Measurements from ENCODE around the gene KISS1R.

The KISS1R gene

DNA sequence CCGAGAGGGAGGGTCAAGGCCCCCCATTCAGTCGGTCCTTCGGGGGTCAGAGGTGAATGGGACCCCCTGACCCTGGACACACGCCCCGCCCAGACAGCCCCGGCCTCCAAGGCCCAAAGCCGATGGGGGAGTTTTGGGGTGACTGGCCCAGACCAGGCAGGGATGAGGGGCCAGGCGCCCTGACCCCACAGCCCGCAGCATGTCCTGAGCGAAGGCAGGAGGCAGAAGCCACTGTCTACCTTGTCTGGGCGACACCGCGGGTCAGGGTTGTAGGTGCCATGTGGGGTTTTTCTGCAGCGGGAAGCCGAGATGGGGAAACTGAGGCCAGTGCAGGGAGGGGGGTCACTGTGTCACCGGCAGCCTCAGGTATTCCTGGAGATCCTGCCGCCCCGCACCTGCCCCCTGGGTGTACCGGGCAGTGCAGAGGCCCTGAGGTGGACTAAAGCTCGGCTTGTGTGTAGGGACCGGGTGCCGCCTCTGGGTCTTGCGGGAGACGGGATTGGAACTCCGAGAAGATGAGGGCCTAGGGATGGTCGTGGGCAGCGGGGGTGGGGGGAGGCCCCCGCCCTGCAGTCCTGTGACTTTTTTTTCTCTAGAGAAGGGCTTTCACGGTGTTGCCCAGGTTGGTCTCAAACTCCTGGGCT is 17.2 kb downstream of the KISS1R start:
- Mint-ChIP-seq H3K4me3 (no peak overlapping the region), H3K27me3 (no peaks in the 10 kb centered on the region), H3K9me3 (no peaks in the 10 kb centered on the region), H3K27ac (no peak overlapping the region), H3K4me1 (peaks cover 21% of the 10 kb centered on the region), H3K36me3 (no peaks in the 10 kb centered on the region)

- no peak overlapping the region for H3K4me3 Mint-ChIP-seq
- H3K27ac Mint-ChIP-seq = no peak overlapping the region
- H3K27me3 Mint-ChIP-seq = no peaks in the 10 kb centered on the region
- peaks cover 27% of the 10 kb centered on the region for H3K4me1 Mint-ChIP-seq
- no peaks in the 10 kb centered on the region for H3K36me3 Mint-ChIP-seq
- H3K9me3 Mint-ChIP-seq = no peaks in the 10 kb centered on the region
These were observed 17.8 kb downstream of the KISS1R start for GRCh38 chr19:934865-935479.

DNA sequence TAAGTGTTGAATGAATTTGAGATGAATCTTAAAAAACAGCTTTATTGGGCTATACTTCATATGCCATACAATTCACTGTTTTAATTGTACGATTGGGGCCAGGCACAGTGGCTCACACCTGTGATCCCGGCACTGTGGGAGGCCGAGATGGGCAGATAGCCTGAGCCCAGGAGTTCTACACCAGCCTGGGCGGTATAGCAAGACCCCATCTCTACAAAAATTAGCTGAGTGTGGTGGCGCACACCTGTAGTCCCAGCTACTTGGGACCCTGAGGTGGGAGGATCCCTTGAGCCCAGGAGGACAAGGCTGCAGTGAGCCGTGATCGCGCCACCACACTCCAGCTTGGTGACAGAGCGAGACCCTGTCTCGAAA is 19.0 kb downstream of the KISS1R start:
- Mint-ChIP-seq H3K4me1 (peaks cover 34% of the 10 kb centered on the region), H3K27ac (no peak overlapping the region), H3K4me3 (no peak overlapping the region), H3K36me3 (no peaks in the 10 kb centered on the region), H3K27me3 (no peaks in the 10 kb centered on the region), H3K9me3 (no peaks in the 10 kb centered on the region)

DNA sequence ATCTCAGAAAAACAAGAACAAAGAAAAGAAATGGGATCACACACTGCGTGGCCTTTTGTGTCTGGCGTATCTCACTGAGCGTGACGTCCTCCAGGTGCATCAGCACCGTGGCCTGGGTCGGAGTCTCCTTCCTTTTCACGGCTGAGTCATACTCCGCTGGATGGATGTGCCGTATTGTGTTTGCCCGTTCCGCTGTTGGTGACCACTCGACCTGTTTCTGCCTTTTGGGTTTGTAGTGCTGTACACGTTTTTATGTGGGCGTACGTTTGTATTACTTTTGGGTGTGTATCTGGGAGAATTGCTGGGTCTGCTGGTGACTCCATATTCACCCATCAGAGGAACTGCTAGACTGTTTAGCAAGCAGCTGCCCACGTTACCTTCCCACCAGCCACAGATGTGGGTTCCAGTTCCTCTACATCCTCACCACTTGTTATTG is 20.1 kb downstream of the KISS1R start:
- H3K27me3 Mint-ChIP-seq = no peaks in the 10 kb centered on the region
- H3K27ac Mint-ChIP-seq = peak overlapping the region; percentile 7
- H3K4me1 Mint-ChIP-seq = peaks cover 36% of the 10 kb centered on the region
- H3K36me3 Mint-ChIP-seq = no peaks in the 10 kb centered on the region
- H3K4me3 Mint-ChIP-seq = no peak overlapping the region
- no peaks in the 10 kb centered on the region for H3K9me3 Mint-ChIP-seq

DNA sequence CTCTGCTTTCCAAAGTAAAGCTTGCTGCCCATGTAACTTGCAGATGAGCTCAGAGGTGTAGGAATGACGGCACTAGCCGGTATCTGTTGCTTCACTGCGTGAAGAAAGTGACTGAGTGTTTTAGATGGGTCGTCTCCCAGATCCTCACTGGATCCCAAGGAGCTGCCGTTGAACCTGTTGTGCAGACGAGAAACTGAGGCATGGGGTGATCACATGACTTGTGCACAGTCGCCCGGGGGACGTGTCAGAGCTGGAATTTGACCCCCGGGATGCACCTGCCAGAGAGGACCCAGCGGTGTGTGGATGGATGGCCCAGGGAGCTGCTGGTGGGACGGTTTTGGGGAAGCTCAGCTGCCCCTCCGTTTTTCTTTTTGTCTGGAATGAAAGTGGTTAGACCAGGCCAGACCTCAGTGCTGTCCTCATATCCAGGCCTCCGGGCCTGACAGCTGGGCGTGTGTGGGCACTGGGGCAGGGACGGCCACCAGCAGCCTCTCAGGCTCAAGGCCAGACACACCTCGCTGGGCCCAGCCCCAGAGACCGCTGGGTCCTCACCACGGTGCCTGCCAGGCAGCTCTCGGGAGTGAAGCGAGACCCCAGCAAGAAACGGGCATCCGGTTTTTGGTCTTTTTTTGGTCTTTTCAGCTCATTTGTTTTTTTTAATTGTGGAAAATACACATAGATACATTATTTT is 21.2 kb downstream of the KISS1R start:
- Mint-ChIP-seq H3K27ac (peak overlapping the region; percentile 2), H3K4me1 (peaks cover 31% of the 10 kb centered on the region), H3K36me3 (no peaks in the 10 kb centered on the region), H3K9me3 (no peaks in the 10 kb centered on the region), H3K27me3 (no peaks in the 10 kb centered on the region), H3K4me3 (peak overlapping the region; percentile 30)

DNA sequence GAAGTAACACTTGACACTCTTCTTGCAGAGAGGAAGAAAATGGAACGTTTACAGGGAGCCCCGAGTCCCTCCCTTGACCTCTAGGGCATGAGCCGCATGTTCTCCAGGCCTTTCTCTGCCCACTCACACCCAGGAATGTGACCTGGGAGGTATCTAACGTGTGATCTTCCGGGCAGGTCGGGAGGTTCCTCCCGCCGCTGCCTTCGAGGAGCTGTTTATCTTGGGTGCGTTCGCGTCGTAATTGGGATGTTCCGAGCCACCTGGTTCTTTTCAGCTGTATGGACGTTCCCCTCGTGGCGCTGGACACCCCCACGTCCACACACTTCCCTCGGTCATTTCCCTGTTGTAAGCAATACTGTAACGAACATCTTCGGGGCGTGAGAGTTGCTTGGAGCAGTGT is 22.3 kb downstream of the KISS1R start:
- peaks cover 31% of the 10 kb centered on the region for H3K4me1 Mint-ChIP-seq
- no peaks in the 10 kb centered on the region for H3K9me3 Mint-ChIP-seq
- peak overlapping the region; percentile 26 for H3K4me3 Mint-ChIP-seq
- H3K27me3 Mint-ChIP-seq = no peaks in the 10 kb centered on the region
- H3K36me3 Mint-ChIP-seq = no peaks in the 10 kb centered on the region
- H3K27ac Mint-ChIP-seq = no peak overlapping the region

DNA sequence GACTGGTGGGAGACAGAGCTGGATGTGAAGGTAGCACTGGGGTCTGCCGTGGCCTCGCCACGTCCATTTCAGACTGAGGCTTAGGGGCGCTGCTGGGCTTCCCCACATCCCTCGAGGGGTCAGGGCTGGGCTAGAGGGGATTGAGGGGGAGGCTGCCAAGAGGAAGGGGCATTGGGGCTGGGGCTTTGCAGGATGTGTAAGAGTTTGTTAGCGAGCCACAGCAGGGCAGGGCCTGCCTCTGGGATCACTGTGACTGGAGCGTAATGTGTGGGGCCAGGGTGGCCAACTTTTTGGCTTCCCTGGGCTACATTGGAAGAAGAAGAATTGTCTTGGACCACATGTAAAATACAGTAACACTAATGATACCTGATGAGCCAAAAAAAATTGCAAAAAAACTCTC is 22.8 kb downstream of the KISS1R start:
- H3K27ac Mint-ChIP-seq = peak overlapping the region; percentile 82
- H3K9me3 Mint-ChIP-seq = no peaks in the 10 kb centered on the region
- H3K36me3 Mint-ChIP-seq = no peaks in the 10 kb centered on the region
- H3K4me1 Mint-ChIP-seq = peaks cover 31% of the 10 kb centered on the region
- no peaks in the 10 kb centered on the region for H3K27me3 Mint-ChIP-seq
- peak overlapping the region; percentile 84 for H3K4me3 Mint-ChIP-seq

DNA sequence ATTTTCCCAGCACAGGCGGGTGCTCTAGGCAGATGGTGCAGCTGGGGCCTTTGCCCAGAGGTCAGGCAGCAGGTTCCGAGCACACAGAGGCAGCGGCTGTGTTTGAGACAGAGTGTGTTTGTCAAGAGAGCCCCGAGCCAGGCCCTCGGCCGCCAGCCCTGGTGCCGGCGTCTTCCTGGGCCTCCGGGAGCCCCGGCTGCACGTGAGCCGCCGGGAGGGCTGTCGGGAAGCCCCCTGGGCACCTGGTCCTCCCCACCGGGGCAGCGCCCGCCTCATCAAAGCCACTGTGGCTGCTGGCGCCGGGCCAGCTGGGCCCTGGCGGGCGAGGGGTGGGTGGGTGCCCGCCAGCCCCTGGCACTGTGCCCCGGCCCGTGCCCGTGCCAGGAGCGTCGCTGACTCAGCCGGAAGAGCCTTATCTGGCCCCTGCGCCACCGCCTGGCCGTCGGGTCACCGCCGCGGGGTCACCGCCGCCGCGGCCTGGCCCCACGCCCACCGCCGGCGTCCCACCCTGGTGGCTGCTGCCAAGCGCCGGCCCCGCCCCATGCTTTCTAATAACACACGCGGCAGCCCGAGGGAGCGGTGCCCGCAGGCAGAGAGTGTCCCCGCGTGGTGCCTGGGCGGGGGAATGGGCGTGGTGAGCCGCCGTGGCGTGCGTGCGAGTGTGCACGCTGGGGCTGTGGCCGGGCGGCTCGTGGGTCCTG is 23.6 kb downstream of the KISS1R start:
- Mint-ChIP-seq H3K27ac (peak overlapping the region; percentile 82), H3K4me1 (peaks cover 31% of the 10 kb centered on the region), H3K36me3 (no peaks in the 10 kb centered on the region), H3K4me3 (peak overlapping the region; percentile 84), H3K9me3 (no peaks in the 10 kb centered on the region), H3K27me3 (no peaks in the 10 kb centered on the region)

DNA sequence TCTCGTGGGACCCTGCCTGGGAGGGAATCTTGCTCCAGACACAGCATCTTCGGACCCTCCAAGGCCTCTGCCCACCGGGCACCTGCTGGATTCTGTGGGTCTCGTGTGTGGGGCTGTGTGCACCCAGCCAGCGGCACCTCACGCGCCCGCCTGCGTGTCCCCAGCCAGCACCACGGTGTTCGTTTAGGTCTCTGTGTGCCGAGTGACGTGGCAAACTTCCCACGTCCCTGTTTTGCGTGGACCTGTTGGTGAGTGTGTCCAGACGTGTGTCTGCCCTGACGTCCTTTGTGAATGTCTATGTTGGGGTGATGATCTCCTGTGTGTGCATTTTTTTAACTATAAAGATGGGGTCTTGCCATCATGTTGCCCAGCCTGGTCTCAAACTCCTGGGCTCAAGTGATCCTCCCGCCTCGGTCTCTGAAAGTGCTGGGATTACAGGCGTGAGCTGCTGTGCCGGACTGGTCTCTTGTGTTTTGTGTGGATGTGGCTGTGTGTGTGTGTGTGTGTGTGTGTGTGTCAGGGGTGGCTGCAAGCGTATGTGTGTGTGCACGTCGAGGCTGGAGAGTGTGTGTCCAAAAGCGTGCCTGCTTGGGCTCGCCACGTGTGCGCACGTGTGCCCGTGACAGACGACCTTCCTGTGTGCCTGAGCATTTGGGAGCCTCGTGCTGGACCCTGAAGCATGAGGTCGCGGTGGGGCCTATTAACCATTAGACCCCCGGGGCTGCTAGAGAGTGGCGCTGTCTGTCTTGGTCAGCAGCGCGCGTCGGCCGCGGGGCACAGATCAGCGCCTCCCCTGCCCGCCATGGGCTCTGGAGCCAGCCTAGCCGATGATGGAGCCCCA is 24.4 kb downstream of the KISS1R start:
- Mint-ChIP-seq H3K27ac (no peak overlapping the region), H3K27me3 (no peaks in the 10 kb centered on the region), H3K4me3 (peak overlapping the region; percentile 79), H3K9me3 (no peaks in the 10 kb centered on the region), H3K36me3 (no peaks in the 10 kb centered on the region), H3K4me1 (peaks cover 31% of the 10 kb centered on the region)

GRCh38 chr19:942133-942645 is 25.1 kb downstream of the KISS1R start:
- Mint-ChIP-seq H3K9me3 (no peaks in the 10 kb centered on the region), H3K27me3 (no peaks in the 10 kb centered on the region), H3K36me3 (no peaks in the 10 kb centered on the region), H3K4me3 (no peak overlapping the region), H3K4me1 (peaks cover 28% of the 10 kb centered on the region), H3K27ac (no peak overlapping the region)

- H3K4me3 Mint-ChIP-seq = no peak overlapping the region
- peaks cover 20% of the 10 kb centered on the region for H3K4me1 Mint-ChIP-seq
- H3K9me3 Mint-ChIP-seq = no peaks in the 10 kb centered on the region
- no peak overlapping the region for H3K27ac Mint-ChIP-seq
- no peaks in the 10 kb centered on the region for H3K27me3 Mint-ChIP-seq
- no peaks in the 10 kb centered on the region for H3K36me3 Mint-ChIP-seq
These were observed 26.5 kb downstream of the KISS1R start for GRCh38 chr19:943551-944170.

- H3K27me3 Mint-ChIP-seq = no peaks in the 10 kb centered on the region
- H3K9me3 Mint-ChIP-seq = no peaks in the 10 kb centered on the region
- H3K4me3 Mint-ChIP-seq = no peak overlapping the region
- no peak overlapping the region for H3K27ac Mint-ChIP-seq
- H3K36me3 Mint-ChIP-seq = no peaks in the 10 kb centered on the region
- H3K4me1 Mint-ChIP-seq = peaks cover 20% of the 10 kb centered on the region
These were observed 27.0 kb downstream of the KISS1R start for GRCh38 chr19:944171-944567.

GRCh38 chr19:944663-945241 is 27.6 kb downstream of the KISS1R start:
- Mint-ChIP-seq H3K27me3 (no peaks in the 10 kb centered on the region), H3K27ac (no peak overlapping the region), H3K4me3 (no peak overlapping the region), H3K4me1 (peaks cover 14% of the 10 kb centered on the region), H3K9me3 (no peaks in the 10 kb centered on the region), H3K36me3 (no peaks in the 10 kb centered on the region)

- no peaks in the 10 kb centered on the region for H3K36me3 Mint-ChIP-seq
- H3K4me3 Mint-ChIP-seq = no peak overlapping the region
- no peaks in the 10 kb centered on the region for H3K27me3 Mint-ChIP-seq
- peaks cover 7% of the 10 kb centered on the region for H3K4me1 Mint-ChIP-seq
- no peaks in the 10 kb centered on the region for H3K9me3 Mint-ChIP-seq
- no peak overlapping the region for H3K27ac Mint-ChIP-seq
These were observed 28.5 kb downstream of the KISS1R start for GRCh38 chr19:945401-946252.
